ENCODE measurements around the gene DNM3.

DNA sequence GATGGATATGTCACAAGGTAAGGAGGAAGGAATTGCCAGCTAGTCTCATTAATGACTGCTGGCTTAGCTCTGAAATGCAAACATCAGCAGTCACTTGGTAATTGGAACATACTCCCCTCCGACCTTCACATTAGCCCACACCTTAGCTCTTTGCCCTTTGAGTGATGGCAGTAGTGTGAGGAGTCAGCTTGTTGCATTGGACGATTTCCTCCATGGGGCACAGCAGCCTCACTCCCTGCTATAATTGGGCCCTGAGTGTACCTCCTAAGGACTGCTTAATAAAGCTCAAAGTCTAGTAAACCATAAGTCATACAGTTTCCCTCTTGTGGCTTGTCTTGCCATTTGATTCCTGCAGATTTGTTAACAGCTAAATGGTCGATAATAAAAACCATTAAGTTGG, 40.4 kb upstream of the DNM3 start:
- TF ChIP-seq, protein P1, sequence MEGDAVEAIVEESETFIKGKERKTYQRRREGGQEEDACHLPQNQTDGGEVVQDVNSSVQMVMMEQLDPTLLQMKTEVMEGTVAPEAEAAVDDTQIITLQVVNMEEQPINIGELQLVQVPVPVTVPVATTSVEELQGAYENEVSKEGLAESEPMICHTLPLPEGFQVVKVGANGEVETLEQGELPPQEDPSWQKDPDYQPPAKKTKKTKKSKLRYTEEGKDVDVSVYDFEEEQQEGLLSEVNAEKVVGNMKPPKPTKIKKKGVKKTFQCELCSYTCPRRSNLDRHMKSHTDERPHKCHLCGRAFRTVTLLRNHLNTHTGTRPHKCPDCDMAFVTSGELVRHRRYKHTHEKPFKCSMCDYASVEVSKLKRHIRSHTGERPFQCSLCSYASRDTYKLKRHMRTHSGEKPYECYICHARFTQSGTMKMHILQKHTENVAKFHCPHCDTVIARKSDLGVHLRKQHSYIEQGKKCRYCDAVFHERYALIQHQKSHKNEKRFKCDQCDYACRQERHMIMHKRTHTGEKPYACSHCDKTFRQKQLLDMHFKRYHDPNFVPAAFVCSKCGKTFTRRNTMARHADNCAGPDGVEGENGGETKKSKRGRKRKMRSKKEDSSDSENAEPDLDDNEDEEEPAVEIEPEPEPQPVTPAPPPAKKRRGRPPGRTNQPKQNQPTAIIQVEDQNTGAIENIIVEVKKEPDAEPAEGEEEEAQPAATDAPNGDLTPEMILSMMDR (IDR thresholded peaks at IDR 0.05): no peak
- no peak for TF ChIP-seq POLR2A (IDR thresholded peaks at IDR 0.05)
